PC-9 (cell line): ENCODE measurements around the gene TP53AIP1. TPM values are rescaled to one million over a fixed set of nuclear protein-coding genes. Genes with fewer than 3 reads are reported as not detected.

Experiments used
- BruUV-seq: library from RNA; stranded (reverse); fragments of 400-500 nt; replicated peaks from 2 replicates; lab custom pipeline; 2021; lab: Mats Ljungman, UMichigan
- CTCF ChIA-PET: fragments of 300-600 bp; sonication (Branson Sonifier 250); formaldehyde crosslinking; loops from one replicate; lab custom pipeline; 2022; ENCODE audit warnings: antibody characterized with exemption; lab: Charles Lee
- POLR2A ChIA-PET: fragments of 300-600 bp; sonication (Branson Sonifier 250); formaldehyde crosslinking; loops from one replicate; lab custom pipeline; 2022; ENCODE audit warnings: antibody characterized with exemption; ENCODE audit not compliant: unreplicated experiment; lab: Charles Lee
- DNase-seq, 2 experiments: peaks; one replicate each; pipeline versions ENCODE4 v3.0.0 to v3.0.0-alpha.2; 2015 to 2022; ENCODE audit warnings: mixed read lengths in 1 of 2
- H2AFZ ChIP-seq: fragments of 200-600 bp; sonication (generic); 2 replicates; pipeline ENCODE4 v1.8.1; 2017; ENCODE audit warnings: antibody characterized with exemption
- H3F3A ChIP-seq: fragments of 200-600 bp; sonication (generic); 2 replicates; pipeline ENCODE4 v1.8.1; 2017; ENCODE audit warnings: antibody characterized with exemption, mild to moderate bottlenecking, low read depth; ENCODE audit not compliant: insufficient read depth
- H3K27ac ChIP-seq: fragments of 200-600 bp; sonication (generic); 2 replicates; pipeline ENCODE4 v1.6.1; 2016; ENCODE audit warnings: mixed run types
- H3K27me3 ChIP-seq: fragments of 200-600 bp; sonication (generic); 2 replicates; pipeline ENCODE4 v1.6.1; 2016; ENCODE audit warnings: low read depth, mixed run types; ENCODE audit not compliant: insufficient read depth
- H3K36me3 ChIP-seq: fragments of 200-600 bp; sonication (generic); 2 replicates; pipeline ENCODE4 v1.6.1; 2016; ENCODE audit warnings: low read depth, mixed run types
- H3K4me1 ChIP-seq: fragments of 200-600 bp; sonication (generic); replicated peaks from 2 replicates; pipeline ENCODE4 v1.6.1; 2016; ENCODE audit warnings: mixed run types; ENCODE audit not compliant: insufficient read depth
- H3K4me2 ChIP-seq: fragments of 200-600 bp; sonication (generic); 2 replicates; pipeline ENCODE4 v1.6.1; 2017; ENCODE audit warnings: mixed run types
- H3K4me3 ChIP-seq: fragments of 200-600 bp; sonication (generic); 2 replicates; pipeline ENCODE4 v1.6.1; 2016; ENCODE audit warnings: mixed run types
- H3K79me2 ChIP-seq: fragments of 200-600 bp; sonication (generic); 2 replicates; pipeline ENCODE4 v1.6.1; 2017; ENCODE audit warnings: low read depth, mixed run types
- H3K9me2 ChIP-seq: fragments of 200-600 bp; sonication (generic); 2 replicates; pipeline ENCODE4 v1.8.1; 2017; ENCODE audit warnings: mild to moderate bottlenecking; ENCODE audit not compliant: insufficient read depth
- H3K9me3 ChIP-seq: fragments of 200-600 bp; sonication (generic); 2 replicates; pipeline ENCODE4 v1.8.1; 2016; ENCODE audit warnings: low read depth; ENCODE audit not compliant: insufficient read depth
- H4K20me1 ChIP-seq: fragments of 200-600 bp; sonication (generic); 2 replicates; pipeline ENCODE4 v1.8.1; 2017; ENCODE audit not compliant: insufficient read depth
- CTCF ChIP-seq: fragments of 200-600 bp; sonication (generic); conservative IDR thresholded peaks from 2 replicates; pipeline ENCODE4 v1.6.1; 2017; ENCODE audit warnings: mixed run types, antibody characterized with exemption, mild to moderate bottlenecking, moderate library complexity
- EZH2 ChIP-seq: fragments of 200-600 bp; sonication (generic); IDR thresholded peaks from 2 replicates; pipeline ENCODE4 v1.8.0; 2017; ENCODE audit warnings: antibody characterized with exemption, low read depth
- intact Hi-C: fragments of 100-400 bp; cut with micrococcal nuclease; formaldehyde crosslinking; loops from one replicate; pipeline ENCODE4 v1.10.0; 2022; ENCODE audit not compliant: unreplicated experiment
- total RNA-seq: library from RNA; stranded (reverse); gene quantifications from 2 replicates; pipeline ENCODE4 v1.2.3, GENCODE V29; 2021

TP53AIP1 gene
- total RNA-seq, 1 experiment from 2014 or later = not detected

- H3F3A ChIP-seq = no peaks in the 10 kb centered on the region
- CTCF ChIA-PET = interaction anchor here (0.6 kb wide), 1 partner anchor 315 kb away, joined by 3 read pairs; no protein-coding TSS in a partner anchor
- H3K9me3 ChIP-seq = no peaks in the 10 kb centered on the region
- no peaks in the 10 kb centered on the region for H3K79me2 ChIP-seq
- no peaks in the 10 kb centered on the region for H3K36me3 ChIP-seq
- H2AFZ ChIP-seq = no peak overlapping the region
- no peaks in the 10 kb centered on the region for H3K9me2 ChIP-seq
- H3K27me3 ChIP-seq = no peaks in the 10 kb centered on the region
- POLR2A ChIA-PET = no interaction called here
- no peak overlapping the region for H3K4me2 ChIP-seq
- H3K4me3 ChIP-seq = no peak overlapping the region
- no peaks in the 10 kb centered on the region for H4K20me1 ChIP-seq
- no peak overlapping the region for H3K27ac ChIP-seq
- BruUV-seq = TSS peak; percentile 4
- intact Hi-C loops = no loop called here
- no peak for DNase-seq
- TF ChIP-seq EZH2 (no peak), CTCF (no peak)
- H3K4me1 ChIP-seq = no peaks in the 10 kb centered on the region
Observed at GRCh38 chr11:128961645-128962044, 19.0 kb upstream of the TP53AIP1 start.

DNA sequence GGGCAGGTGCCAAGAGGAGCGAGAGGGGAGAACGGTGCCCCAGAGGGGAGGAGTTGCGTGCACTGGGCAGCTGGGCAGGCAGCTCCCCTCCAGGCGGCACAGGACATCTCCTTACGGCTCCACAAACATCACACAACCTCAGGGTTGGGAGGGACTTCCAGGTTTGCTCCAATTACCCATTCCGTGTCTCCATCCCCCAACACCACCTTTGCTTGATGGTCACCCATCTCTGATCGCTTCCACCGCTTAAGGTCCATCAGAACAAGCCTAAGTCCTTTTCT, 14.5 kb upstream of the TP53AIP1 start:
- TF ChIP-seq EZH2 (no peak), CTCF (no peak)
- no peaks in the 10 kb centered on the region for H3F3A ChIP-seq
- intact Hi-C loops = loop anchor here (5.0 kb wide), 3 partner anchors 325 to 925 kb away; no protein-coding TSS in a partner anchor
- no peaks in the 10 kb centered on the region for H3K36me3 ChIP-seq
- no peaks in the 10 kb centered on the region for H3K9me3 ChIP-seq
- no peak for DNase-seq
- POLR2A ChIA-PET = no interaction called here
- H3K4me1 ChIP-seq = no peaks in the 10 kb centered on the region
- CTCF ChIA-PET = interaction anchor here (0.6 to 1.5 kb wide), 4 partner anchors 65 to 158 kb away, joined by 3 to 29 read pairs (median 6); no protein-coding TSS in a partner anchor
- H3K9me2 ChIP-seq = no peaks in the 10 kb centered on the region
- no peaks in the 10 kb centered on the region for H3K79me2 ChIP-seq
- no peaks in the 10 kb centered on the region for H3K27me3 ChIP-seq
- H4K20me1 ChIP-seq = no peaks in the 10 kb centered on the region
- no TSS peak for BruUV-seq
- H3K4me3 ChIP-seq = no peak overlapping the region
- H3K4me2 ChIP-seq = no peak overlapping the region
- no peak overlapping the region for H2AFZ ChIP-seq
- no peak overlapping the region for H3K27ac ChIP-seq

GRCh38 chr11:128956401-128957201, 13.9 kb upstream of the TP53AIP1 start:
- Histone ChIP-seq H3K36me3 (no peaks in the 10 kb centered on the region), H3K4me2 (no peak overlapping the region), H4K20me1 (no peaks in the 10 kb centered on the region), H3K4me1 (no peaks in the 10 kb centered on the region), H3K4me3 (no peak overlapping the region), H2AFZ (no peak overlapping the region), H3K9me2 (no peaks in the 10 kb centered on the region), H3K79me2 (no peaks in the 10 kb centered on the region), H3K27ac (no peak overlapping the region), H3F3A (no peaks in the 10 kb centered on the region), H3K27me3 (no peaks in the 10 kb centered on the region), H3K9me3 (no peaks in the 10 kb centered on the region)
- peak; percentile 50 to 69 for DNase-seq
- CTCF ChIA-PET = interaction anchor here (0.6 to 1.5 kb wide), 11 partner anchors 23 to 325 kb away, joined by 3 to 29 read pairs (median 3); no protein-coding TSS in a partner anchor
- intact Hi-C loops = loop anchor here (1.0 to 5.0 kb wide), 5 partner anchors 72 to 924 kb away; no protein-coding TSS in a partner anchor
- POLR2A ChIA-PET = no interaction called here
- peak; percentile 82 for TF ChIP-seq CTCF
- no peak for TF ChIP-seq EZH2
- no TSS peak for BruUV-seq
